Testis (tissue), 2 donors: ENCODE data around the gene SORCS3.

Experiments used
- POLR2A ChIP-seq: fragments of 450-650 bp; IDR thresholded peaks from one replicate; pipeline ENCODE4 v1.6.1; 2017; ENCODE audit warnings: antibody characterized with exemption, mild to moderate bottlenecking, moderate library complexity
- TF ChIP-seq, protein P1 (sequence below), 3 experiments: fragments of 450-650 bp in 2 of 3; fragments of 200-600 bp in 1 of 3; sonication (generic) in 1 of 3; IDR thresholded peaks; one replicate each; pipeline ENCODE4 v1.5.1; 2016 to 2019; ENCODE audit warnings: antibody characterized with exemption in 3 of 3, mild to moderate bottlenecking in 2 of 3, moderate library complexity in 1 of 3

DNA sequence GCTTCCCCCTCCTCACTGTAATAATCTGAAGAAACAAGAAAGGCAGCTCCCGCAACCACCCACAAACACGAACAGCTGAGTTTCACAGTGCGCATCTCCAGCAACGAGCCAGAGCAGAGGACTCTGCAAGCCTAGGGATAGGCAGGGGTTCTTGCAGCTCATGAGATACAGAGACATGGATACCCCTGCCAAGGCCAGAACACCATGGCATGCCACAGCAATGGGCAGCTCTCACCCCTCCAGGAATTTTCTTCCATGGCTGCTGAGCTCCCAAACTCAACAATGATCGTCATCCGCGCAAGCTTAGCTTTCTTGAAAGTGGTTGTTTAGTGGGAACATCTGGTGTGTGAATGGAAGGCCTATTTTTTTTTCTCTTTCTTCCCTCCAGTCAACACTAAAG lies 637.3 kb downstream of the SORCS3 start:
- no peak for TF ChIP-seq POLR2A
- TF ChIP-seq, protein P1, sequence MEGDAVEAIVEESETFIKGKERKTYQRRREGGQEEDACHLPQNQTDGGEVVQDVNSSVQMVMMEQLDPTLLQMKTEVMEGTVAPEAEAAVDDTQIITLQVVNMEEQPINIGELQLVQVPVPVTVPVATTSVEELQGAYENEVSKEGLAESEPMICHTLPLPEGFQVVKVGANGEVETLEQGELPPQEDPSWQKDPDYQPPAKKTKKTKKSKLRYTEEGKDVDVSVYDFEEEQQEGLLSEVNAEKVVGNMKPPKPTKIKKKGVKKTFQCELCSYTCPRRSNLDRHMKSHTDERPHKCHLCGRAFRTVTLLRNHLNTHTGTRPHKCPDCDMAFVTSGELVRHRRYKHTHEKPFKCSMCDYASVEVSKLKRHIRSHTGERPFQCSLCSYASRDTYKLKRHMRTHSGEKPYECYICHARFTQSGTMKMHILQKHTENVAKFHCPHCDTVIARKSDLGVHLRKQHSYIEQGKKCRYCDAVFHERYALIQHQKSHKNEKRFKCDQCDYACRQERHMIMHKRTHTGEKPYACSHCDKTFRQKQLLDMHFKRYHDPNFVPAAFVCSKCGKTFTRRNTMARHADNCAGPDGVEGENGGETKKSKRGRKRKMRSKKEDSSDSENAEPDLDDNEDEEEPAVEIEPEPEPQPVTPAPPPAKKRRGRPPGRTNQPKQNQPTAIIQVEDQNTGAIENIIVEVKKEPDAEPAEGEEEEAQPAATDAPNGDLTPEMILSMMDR (IDR thresholded peaks at IDR 0.05), result no peak
